Activated CD8-positive, alpha-beta memory T cell treated with anti-CD3 and anti-CD28 coated beads for 4 hours (primary cell): Measurements from ENCODE around the gene APOL2.
A peak's percentile ranks its signal among the peaks of the same experiment; 100 is the strongest.
"Not testable (repeated sequence)": the region's sequence is repeated elsewhere in the genome, so short reads cannot be mapped to it uniquely, and the experiment has no call there.

Experiments
- DNase-seq, 2 donors: peaks; one replicate each; pipeline ENCODE4 v3.0.0-alpha.2; 2020; ENCODE audit warnings: low read depth in 2 of 2

Gene APOL2

GRCh38 chr22:36197514-36198146, 41.7 kb downstream of the APOL2 start:
- no peak for DNase-seq

- no peak for DNase-seq
Observed at GRCh38 chr22:36197065-36197440, 42.3 kb downstream of the APOL2 start.

GRCh38 chr22:36196254-36197064, 42.9 kb downstream of the APOL2 start:
- no peak for DNase-seq

- DNase-seq: peak in 1 of 2 donors; percentile 11
Observed at GRCh38 chr22:36194971-36195370, 44.4 kb downstream of the APOL2 start.

- DNase-seq: no peak
Observed at GRCh38 chr22:36194385-36194784, 44.9 kb downstream of the APOL2 start.

- DNase-seq: no peak
Observed at GRCh38 chr22:36193577-36193976, 45.8 kb downstream of the APOL2 start.

- DNase-seq: no peak
Observed at GRCh38 chr22:36193171-36193570, 46.2 kb downstream of the APOL2 start.

GRCh38 chr22:36192542-36192941, 46.8 kb downstream of the APOL2 start:
- DNase-seq: no peak

- DNase-seq: no peak
Observed at GRCh38 chr22:36191106-36191836, 48.1 kb downstream of the APOL2 start.

- not testable (repeated sequence) for DNase-seq
Observed at GRCh38 chr22:36187862-36188261, 51.5 kb downstream of the APOL2 start.

GRCh38 chr22:36185828-36186624, 53.3 kb downstream of the APOL2 start:
- DNase-seq: no peak

- no peak for DNase-seq
Observed at GRCh38 chr22:36184433-36185025, 54.8 kb downstream of the APOL2 start.

- DNase-seq: no peak
Observed at GRCh38 chr22:36183446-36183845, 55.9 kb downstream of the APOL2 start.

GRCh38 chr22:36182857-36183256, 56.5 kb downstream of the APOL2 start:
- no peak for DNase-seq

GRCh38 chr22:36182056-36182455, 57.3 kb downstream of the APOL2 start:
- DNase-seq: no peak

- no peak for DNase-seq
Observed at GRCh38 chr22:36180928-36181327, 58.4 kb downstream of the APOL2 start.

- peak; percentile 70 to 73 for DNase-seq
Observed at GRCh38 chr22:36180038-36180880, 59.1 kb downstream of the APOL2 start.

- no peak for DNase-seq
Observed at GRCh38 chr22:36177160-36177559, 62.2 kb downstream of the APOL2 start.
